GM23338 (cell line): ENCODE measurements around the gene NCOA7. TPM values are rescaled to one million over a fixed set of nuclear protein-coding genes. Genes with fewer than 3 reads are reported as not detected.

Source experiments
- ATAC-seq: fragments of 200-7000 bp; cut with Tn5 transposase; 3 replicates; pipeline ENCODE4 v1.9.1; 2020
- DNase-seq: peaks from one replicate; pipeline ENCODE4 v3.0.0-alpha.2; 2015; ENCODE audit warnings: low spot score
- H2AFZ ChIP-seq: fragments of 200-600 bp; sonication (generic); 2 replicates; pipeline ENCODE4 v1.8.0; 2016; ENCODE audit warnings: antibody characterized with exemption, mild to moderate bottlenecking, moderate library complexity
- H3F3A ChIP-seq: fragments of 200-600 bp; sonication (generic); replicated peaks from 2 replicates; pipeline ENCODE4 v1.8.0; 2017; ENCODE audit warnings: antibody characterized with exemption, mixed run types, low read depth
- H3K27ac ChIP-seq: fragments of 200-600 bp; sonication (generic); 2 replicates; pipeline ENCODE4 v1.6.1; 2016; ENCODE audit warnings: low read depth
- H3K27me3 ChIP-seq: fragments of 200-600 bp; sonication (generic); 2 replicates; pipeline ENCODE4 v1.8.0; 2016; ENCODE audit warnings: mild to moderate bottlenecking, mixed run types, moderate library complexity; ENCODE audit not compliant: insufficient read depth
- H3K36me3 ChIP-seq: fragments of 200-600 bp; sonication (generic); 2 replicates; pipeline ENCODE4 v1.8.0; 2016; ENCODE audit warnings: mild to moderate bottlenecking; ENCODE audit not compliant: insufficient read depth
- H3K4me1 ChIP-seq: fragments of 200-600 bp; sonication (generic); 2 replicates; pipeline ENCODE4 v1.8.0; 2016; ENCODE audit warnings: mild to moderate bottlenecking, moderate library complexity; ENCODE audit not compliant: insufficient read depth
- H3K4me2 ChIP-seq: fragments of 200-600 bp; sonication (generic); 2 replicates; pipeline ENCODE4 v1.7.1; 2017; ENCODE audit warnings: mixed run types
- H3K4me3 ChIP-seq: fragments of 200-600 bp; sonication (generic); 2 replicates; pipeline ENCODE4 v1.6.1; 2016; ENCODE audit warnings: mixed run types
- H3K79me2 ChIP-seq: fragments of 200-600 bp; sonication (generic); replicated peaks from 2 replicates; pipeline ENCODE4 v1.8.0; 2017; ENCODE audit warnings: mild to moderate bottlenecking; ENCODE audit not compliant: insufficient read depth
- H3K9me2 ChIP-seq: fragments of 200-600 bp; sonication (generic); 2 replicates; pipeline ENCODE4 v1.8.0; 2017; ENCODE audit not compliant: insufficient read depth
- H4K20me1 ChIP-seq: fragments of 200-600 bp; sonication (generic); replicated peaks from 2 replicates; pipeline ENCODE4 v1.8.0; 2017; ENCODE audit warnings: mild to moderate bottlenecking; ENCODE audit not compliant: insufficient read depth
- H3K27ac Mint-ChIP-seq: 2 replicates; pipeline ENCODE4 v1.8.0; 2020; ENCODE audit warnings: inconsistent platforms, mild to moderate bottlenecking, moderate library complexity, mixed read lengths
- H3K27me3 Mint-ChIP-seq: 3 replicates; pipeline ENCODE4 v1.8.0; 2022; ENCODE audit warnings: low read depth, mild to moderate bottlenecking, moderate library complexity, mixed read lengths, inconsistent platforms; ENCODE audit not compliant: insufficient read depth, poor library complexity
- H3K36me3 Mint-ChIP-seq: 3 replicates; pipeline ENCODE4 v1.8.0; 2021; ENCODE audit warnings: low read depth, mild to moderate bottlenecking, inconsistent platforms, moderate library complexity, mixed read lengths
- H3K4me1 Mint-ChIP-seq: 3 replicates; pipeline ENCODE4 v1.8.0; 2020; ENCODE audit warnings: mild to moderate bottlenecking, inconsistent platforms, mixed read lengths
- H3K4me3 Mint-ChIP-seq: 3 replicates; pipeline ENCODE4 v1.8.0; 2021; ENCODE audit warnings: moderate library complexity, mild to moderate bottlenecking, inconsistent platforms, mixed read lengths
- H3K9me3 Mint-ChIP-seq: 3 replicates; pipeline ENCODE4 v1.8.0; 2020; ENCODE audit warnings: moderate library complexity, mild to moderate bottlenecking, inconsistent platforms, mixed read lengths
- CREB1 ChIP-seq: fragments of 250-450 bp; sonication (Bioruptor Pico); IDR thresholded peaks from 2 replicates; pipeline ENCODE4 v1.5.0; 2020; ENCODE audit warnings: low read depth, mild to moderate bottlenecking, moderate library complexity
- EZH2 ChIP-seq: fragments of 200-600 bp; sonication (generic); IDR thresholded peaks from one replicate; pipeline ENCODE4 v1.8.0; 2017; ENCODE audit warnings: antibody characterized with exemption, mild to moderate bottlenecking, low read depth; ENCODE audit not compliant: unreplicated experiment
- EZH2phosphoT487 ChIP-seq: fragments of 200-600 bp; sonication (generic); IDR thresholded peaks from one replicate; pipeline ENCODE4 v1.8.1; 2018; ENCODE audit warnings: antibody characterized with exemption; ENCODE audit not compliant: unreplicated experiment
- POLR2AphosphoS5 ChIP-seq: IDR thresholded peaks from 2 replicates; pipeline ENCODE4 v1.6.1; 2016; ENCODE audit warnings: antibody characterized with exemption, low read depth
- STAT1 ChIP-seq: IDR thresholded peaks from one replicate; pipeline ENCODE4 v1.6.1; 2016; ENCODE audit warnings: antibody characterized with exemption; ENCODE audit not compliant: unreplicated experiment
- ZNF114 ChIP-seq: fragments of 250-450 bp; sonication (Bioruptor Pico); IDR thresholded peaks from 2 replicates; pipeline ENCODE4 v1.5.0; 2020; ENCODE audit warnings: mild to moderate bottlenecking, moderate library complexity
- ZNF331 ChIP-seq: fragments of 250-450 bp; sonication (Bioruptor Pico); IDR thresholded peaks from 2 replicates; pipeline ENCODE4 v1.5.0; 2020; ENCODE audit warnings: low read depth, mild to moderate bottlenecking, moderate library complexity
- polyA plus RNA-seq: library from polyadenylated mRNA; unstranded; fragments of >200 nt; fragmentation: Nextera tagmentation; extraction: Ambion mirVana; gene quantifications from 2 replicates; pipeline ENCODE4 v1.2.1, GENCODE V29; 2016
- total RNA-seq: library from RNA; depleted of rRNA; stranded (reverse); fragments of >200 nt; shearing (Covaris generic); gene quantifications from 2 replicates; pipeline ENCODE4 v1.2.3, GENCODE V29; 2014
- TF ChIP-seq, protein P1 (sequence below): IDR thresholded peaks from one replicate; pipeline ENCODE4 v1.6.1; 2018; ENCODE audit warnings: antibody characterized with exemption; ENCODE audit not compliant: unreplicated experiment
- TF ChIP-seq, protein P2 (sequence below): fragments of 250-450 bp; sonication (Bioruptor Pico); IDR thresholded peaks from 2 replicates; pipeline ENCODE4 v1.5.0; 2020; ENCODE audit warnings: mild to moderate bottlenecking, moderate library complexity
- TF ChIP-seq, protein P3 (sequence below), 2 experiments: fragments of 200-600 bp in 1 of 2; sonication (generic) in 1 of 2; conservative IDR thresholded peaks; 2 replicates each; pipeline versions ENCODE4 v1.5.1 to v1.6.1; 2016 to 2017; ENCODE audit warnings: antibody characterized with exemption in 2 of 2, low read depth in 2 of 2, mild to moderate bottlenecking in 2 of 2, moderate library complexity in 1 of 2

Gene NCOA7
- total and polyA plus RNA-seq, 2 experiments from 2014 or later, result 9.3 to 15.7 TPM

DNA sequence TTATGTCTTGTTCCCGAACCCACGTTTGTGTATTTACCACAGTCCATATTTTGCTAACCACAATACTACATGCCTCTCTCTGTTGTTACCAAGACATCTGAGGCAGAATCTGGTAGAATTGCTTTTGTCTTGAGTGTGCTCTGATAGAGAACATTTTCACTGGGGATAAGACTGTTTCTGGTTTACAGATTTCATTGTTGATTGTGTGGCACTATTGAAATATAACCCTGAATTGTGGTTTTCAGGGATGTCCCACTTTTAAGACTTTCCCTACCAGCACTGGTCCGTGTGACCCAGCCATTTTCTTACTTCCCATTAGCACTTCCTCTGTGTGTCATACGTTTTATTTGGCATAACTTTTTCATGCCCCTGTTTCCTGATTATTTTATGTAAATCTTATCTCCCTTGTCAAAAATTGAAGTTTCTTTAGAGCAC is 12.2 kb downstream of the NCOA7 start (continued):
- TF ChIP-seq EZH2phosphoT487 (no peak), POLR2AphosphoS5 (no peak), CREB1 (no peak), EZH2 (no peak), STAT1 (no peak), ZNF114 (no peak)
- TF ChIP-seq, protein P1, sequence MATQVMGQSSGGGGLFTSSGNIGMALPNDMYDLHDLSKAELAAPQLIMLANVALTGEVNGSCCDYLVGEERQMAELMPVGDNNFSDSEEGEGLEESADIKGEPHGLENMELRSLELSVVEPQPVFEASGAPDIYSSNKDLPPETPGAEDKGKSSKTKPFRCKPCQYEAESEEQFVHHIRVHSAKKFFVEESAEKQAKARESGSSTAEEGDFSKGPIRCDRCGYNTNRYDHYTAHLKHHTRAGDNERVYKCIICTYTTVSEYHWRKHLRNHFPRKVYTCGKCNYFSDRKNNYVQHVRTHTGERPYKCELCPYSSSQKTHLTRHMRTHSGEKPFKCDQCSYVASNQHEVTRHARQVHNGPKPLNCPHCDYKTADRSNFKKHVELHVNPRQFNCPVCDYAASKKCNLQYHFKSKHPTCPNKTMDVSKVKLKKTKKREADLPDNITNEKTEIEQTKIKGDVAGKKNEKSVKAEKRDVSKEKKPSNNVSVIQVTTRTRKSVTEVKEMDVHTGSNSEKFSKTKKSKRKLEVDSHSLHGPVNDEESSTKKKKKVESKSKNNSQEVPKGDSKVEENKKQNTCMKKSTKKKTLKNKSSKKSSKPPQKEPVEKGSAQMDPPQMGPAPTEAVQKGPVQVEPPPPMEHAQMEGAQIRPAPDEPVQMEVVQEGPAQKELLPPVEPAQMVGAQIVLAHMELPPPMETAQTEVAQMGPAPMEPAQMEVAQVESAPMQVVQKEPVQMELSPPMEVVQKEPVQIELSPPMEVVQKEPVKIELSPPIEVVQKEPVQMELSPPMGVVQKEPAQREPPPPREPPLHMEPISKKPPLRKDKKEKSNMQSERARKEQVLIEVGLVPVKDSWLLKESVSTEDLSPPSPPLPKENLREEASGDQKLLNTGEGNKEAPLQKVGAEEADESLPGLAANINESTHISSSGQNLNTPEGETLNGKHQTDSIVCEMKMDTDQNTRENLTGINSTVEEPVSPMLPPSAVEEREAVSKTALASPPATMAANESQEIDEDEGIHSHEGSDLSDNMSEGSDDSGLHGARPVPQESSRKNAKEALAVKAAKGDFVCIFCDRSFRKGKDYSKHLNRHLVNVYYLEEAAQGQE, result no peak

DNA sequence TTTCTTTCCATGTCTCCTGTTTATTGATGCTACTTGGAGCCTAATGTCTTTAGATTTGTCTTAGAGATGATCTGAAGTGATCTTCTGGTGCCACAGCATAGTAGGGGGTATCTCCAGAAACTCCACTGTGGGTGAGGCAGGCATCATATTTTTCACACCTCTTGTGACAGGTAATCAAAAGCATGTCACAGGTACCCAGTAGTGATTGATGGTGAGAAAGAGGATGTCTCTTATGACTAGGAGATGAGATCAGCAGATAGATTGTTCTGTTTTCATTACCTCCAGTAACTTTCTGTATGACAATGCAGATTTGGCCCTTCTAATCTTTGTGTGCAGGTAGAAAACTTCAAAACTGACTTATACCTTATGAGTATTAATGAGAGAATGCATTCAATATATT is 13.5 kb downstream of the NCOA7 start:
- Histone ChIP-seq H4K20me1 (no peaks in the 10 kb centered on the region; the same call in 1 of the 2 replicates), H3K27ac (no peak overlapping the region), H3K79me2 (no peaks in the 10 kb centered on the region; the same call in 1 of the 2 replicates), H3F3A (no peaks in the 10 kb centered on the region), H2AFZ (no peak overlapping the region), H3K27me3 (no peaks in the 10 kb centered on the region), H3K4me2 (no peak overlapping the region), H3K4me1 (no peaks in the 10 kb centered on the region), H3K9me2 (no peaks in the 10 kb centered on the region), H3K4me3 (no peak overlapping the region), H3K36me3 (no peaks in the 10 kb centered on the region)
- H3K4me3 Mint-ChIP-seq, result no peak overlapping the region
- ATAC-seq, result no peak
- no peak overlapping the region for H3K27ac Mint-ChIP-seq
- DNase-seq, result no peak
- 0 out of 3 replicates have a peak, but pooled peaks cover 2% of the 10 kb centered on the region for H3K4me1 Mint-ChIP-seq
- no peaks in the 10 kb centered on the region for H3K9me3 Mint-ChIP-seq
- no peaks in the 10 kb centered on the region for H3K36me3 Mint-ChIP-seq
- peaks cover 3% of the 10 kb centered on the region for H3K27me3 Mint-ChIP-seq
- no peak for TF ChIP-seq CREB1
- no peak for TF ChIP-seq EZH2phosphoT487
- TF ChIP-seq, protein P1, result no peak
- TF ChIP-seq ZNF331, result no peak
- no peak for TF ChIP-seq STAT1
- TF ChIP-seq, protein P2, sequence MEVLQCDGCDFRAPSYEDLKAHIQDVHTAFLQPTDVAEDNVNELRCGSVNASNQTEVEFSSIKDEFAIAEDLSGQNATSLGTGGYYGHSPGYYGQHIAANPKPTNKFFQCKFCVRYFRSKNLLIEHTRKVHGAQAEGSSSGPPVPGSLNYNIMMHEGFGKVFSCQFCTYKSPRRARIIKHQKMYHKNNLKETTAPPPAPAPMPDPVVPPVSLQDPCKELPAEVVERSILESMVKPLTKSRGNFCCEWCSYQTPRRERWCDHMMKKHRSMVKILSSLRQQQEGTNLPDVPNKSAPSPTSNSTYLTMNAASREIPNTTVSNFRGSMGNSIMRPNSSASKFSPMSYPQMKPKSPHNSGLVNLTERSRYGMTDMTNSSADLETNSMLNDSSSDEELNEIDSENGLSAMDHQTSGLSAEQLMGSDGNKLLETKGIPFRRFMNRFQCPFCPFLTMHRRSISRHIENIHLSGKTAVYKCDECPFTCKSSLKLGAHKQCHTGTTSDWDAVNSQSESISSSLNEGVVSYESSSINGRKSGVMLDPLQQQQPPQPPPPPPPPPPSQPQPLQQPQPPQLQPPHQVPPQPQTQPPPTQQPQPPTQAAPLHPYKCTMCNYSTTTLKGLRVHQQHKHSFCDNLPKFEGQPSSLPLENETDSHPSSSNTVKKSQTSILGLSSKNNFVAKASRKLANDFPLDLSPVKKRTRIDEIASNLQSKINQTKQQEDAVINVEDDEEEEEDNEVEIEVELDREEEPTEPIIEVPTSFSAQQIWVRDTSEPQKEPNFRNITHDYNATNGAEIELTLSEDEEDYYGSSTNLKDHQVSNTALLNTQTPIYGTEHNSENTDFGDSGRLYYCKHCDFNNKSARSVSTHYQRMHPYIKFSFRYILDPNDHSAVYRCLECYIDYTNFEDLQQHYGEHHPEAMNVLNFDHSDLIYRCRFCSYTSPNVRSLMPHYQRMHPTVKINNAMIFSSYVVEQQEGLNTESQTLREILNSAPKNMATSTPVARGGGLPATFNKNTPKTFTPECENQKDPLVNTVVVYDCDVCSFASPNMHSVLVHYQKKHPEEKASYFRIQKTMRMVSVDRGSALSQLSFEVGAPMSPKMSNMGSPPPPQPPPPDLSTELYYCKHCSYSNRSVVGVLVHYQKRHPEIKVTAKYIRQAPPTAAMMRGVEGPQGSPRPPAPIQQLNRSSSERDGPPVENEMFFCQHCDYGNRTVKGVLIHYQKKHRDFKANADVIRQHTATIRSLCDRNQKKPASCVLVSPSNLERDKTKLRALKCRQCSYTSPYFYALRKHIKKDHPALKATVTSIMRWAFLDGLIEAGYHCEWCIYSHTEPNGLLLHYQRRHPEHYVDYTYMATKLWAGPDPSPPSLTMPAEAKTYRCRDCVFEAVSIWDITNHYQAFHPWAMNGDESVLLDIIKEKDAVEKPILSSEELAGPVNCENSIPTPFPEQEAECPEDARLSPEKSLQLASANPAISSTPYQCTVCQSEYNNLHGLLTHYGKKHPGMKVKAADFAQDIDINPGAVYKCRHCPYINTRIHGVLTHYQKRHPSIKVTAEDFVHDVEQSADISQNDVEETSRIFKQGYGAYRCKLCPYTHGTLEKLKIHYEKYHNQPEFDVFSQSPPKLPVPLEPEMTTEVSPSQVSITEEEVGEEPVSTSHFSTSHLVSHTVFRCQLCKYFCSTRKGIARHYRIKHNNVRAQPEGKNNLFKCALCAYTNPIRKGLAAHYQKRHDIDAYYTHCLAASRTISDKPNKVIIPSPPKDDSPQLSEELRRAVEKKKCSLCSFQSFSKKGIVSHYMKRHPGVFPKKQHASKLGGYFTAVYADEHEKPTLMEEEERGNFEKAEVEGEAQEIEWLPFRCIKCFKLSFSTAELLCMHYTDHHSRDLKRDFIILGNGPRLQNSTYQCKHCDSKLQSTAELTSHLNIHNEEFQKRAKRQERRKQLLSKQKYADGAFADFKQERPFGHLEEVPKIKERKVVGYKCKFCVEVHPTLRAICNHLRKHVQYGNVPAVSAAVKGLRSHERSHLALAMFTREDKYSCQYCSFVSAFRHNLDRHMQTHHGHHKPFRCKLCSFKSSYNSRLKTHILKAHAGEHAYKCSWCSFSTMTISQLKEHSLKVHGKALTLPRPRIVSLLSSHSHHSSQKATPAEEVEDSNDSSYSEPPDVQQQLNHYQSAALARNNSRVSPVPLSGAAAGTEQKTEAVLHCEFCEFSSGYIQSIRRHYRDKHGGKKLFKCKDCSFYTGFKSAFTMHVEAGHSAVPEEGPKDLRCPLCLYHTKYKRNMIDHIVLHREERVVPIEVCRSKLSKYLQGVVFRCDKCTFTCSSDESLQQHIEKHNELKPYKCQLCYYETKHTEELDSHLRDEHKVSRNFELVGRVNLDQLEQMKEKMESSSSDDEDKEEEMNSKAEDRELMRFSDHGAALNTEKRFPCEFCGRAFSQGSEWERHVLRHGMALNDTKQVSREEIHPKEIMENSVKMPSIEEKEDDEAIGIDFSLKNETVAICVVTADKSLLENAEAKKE (CRISPR knock-in tag), result no peak
- TF ChIP-seq, protein P3, sequence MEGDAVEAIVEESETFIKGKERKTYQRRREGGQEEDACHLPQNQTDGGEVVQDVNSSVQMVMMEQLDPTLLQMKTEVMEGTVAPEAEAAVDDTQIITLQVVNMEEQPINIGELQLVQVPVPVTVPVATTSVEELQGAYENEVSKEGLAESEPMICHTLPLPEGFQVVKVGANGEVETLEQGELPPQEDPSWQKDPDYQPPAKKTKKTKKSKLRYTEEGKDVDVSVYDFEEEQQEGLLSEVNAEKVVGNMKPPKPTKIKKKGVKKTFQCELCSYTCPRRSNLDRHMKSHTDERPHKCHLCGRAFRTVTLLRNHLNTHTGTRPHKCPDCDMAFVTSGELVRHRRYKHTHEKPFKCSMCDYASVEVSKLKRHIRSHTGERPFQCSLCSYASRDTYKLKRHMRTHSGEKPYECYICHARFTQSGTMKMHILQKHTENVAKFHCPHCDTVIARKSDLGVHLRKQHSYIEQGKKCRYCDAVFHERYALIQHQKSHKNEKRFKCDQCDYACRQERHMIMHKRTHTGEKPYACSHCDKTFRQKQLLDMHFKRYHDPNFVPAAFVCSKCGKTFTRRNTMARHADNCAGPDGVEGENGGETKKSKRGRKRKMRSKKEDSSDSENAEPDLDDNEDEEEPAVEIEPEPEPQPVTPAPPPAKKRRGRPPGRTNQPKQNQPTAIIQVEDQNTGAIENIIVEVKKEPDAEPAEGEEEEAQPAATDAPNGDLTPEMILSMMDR (conservative IDR thresholded peaks at IDR 0.05; ENCODE audit: low read depth in 2 of 2), result no peak
